ENCODE data around the gene EIPR1. TPM values are rescaled to one million over a fixed set of nuclear protein-coding genes. Genes with fewer than 3 reads are reported as not detected.

EIPR1 gene
- 10 to 100 TPM; 34.5 to 35.1 TPM for total RNA-seq

GRCh38 chr2:3377612-3378432, at the start of gene EIPR1:
Gene EIPR1 (minus strand): TSS chr2:3377818. CDS start chr2:3377689, 129 bp downstream.
- Mint-ChIP-seq H3K4me3 (peak within 1 kb of the TSS; percentile 97 to 99), H3K27ac (peak within 1 kb of the TSS; percentile 95), H3K4me1 (ENCODE audit: low read depth) (peaks cover 39% of the 10 kb centered on the region), H3K27me3 (ENCODE audit: low read depth) (no peaks in the 10 kb centered on the region), H3K9me3 (peaks cover 0 to 1% of the 10 kb centered on the region in 2 donors), H3K36me3 (ENCODE audit: insufficient read depth in 2 of 2) (peaks cover 6 to 9% of the 10 kb centered on the region in 2 donors)
- DNase-seq (peak; percentile 94 to 96), ATAC-seq (replicated peaks in 1 of 2) (peak; percentile 86 to 88)

- Mint-ChIP-seq H3K36me3 (ENCODE audit: insufficient read depth in 2 of 2) (peaks cover 12 to 18% of the 10 kb centered on the region in 2 donors), H3K4me1 (ENCODE audit: low read depth) (peaks cover 5% of the 10 kb centered on the region), H3K27me3 (ENCODE audit: low read depth) (no peaks in the 10 kb centered on the region), H3K4me3 (no peak overlapping the region), H3K9me3 (no peaks in the 10 kb centered on the region), H3K27ac (no peak overlapping the region)
- no peak for ATAC-seq (replicated peaks in 1 of 2)
- no peak for DNase-seq
Observed at GRCh38 chr2:3427272-3427671, 49.7 kb upstream of the EIPR1 start.

GRCh38 chr2:3426615-3427014, 49.0 kb upstream of the EIPR1 start:
- Mint-ChIP-seq H3K9me3 (no peaks in the 10 kb centered on the region), H3K4me1 (ENCODE audit: low read depth) (peaks cover 5% of the 10 kb centered on the region), H3K36me3 (ENCODE audit: insufficient read depth in 2 of 2) (peaks cover 12 to 18% of the 10 kb centered on the region in 2 donors), H3K27me3 (ENCODE audit: low read depth) (no peaks in the 10 kb centered on the region), H3K27ac (no peak overlapping the region), H3K4me3 (no peak overlapping the region)
- ATAC-seq (replicated peaks in 1 of 2) (no peak), DNase-seq (no peak)

- H3K36me3 Mint-ChIP-seq (ENCODE audit: insufficient read depth in 2 of 2) = peaks cover 10 to 15% of the 10 kb centered on the region in 2 donors
- peaks cover 5% of the 10 kb centered on the region for H3K4me1 Mint-ChIP-seq (ENCODE audit: low read depth)
- H3K4me3 Mint-ChIP-seq = no peak overlapping the region
- H3K9me3 Mint-ChIP-seq = no peaks in the 10 kb centered on the region
- ATAC-seq (replicated peaks in 1 of 2) = peak in 1 of 2 donors; percentile 9
- no peak overlapping the region for H3K27ac Mint-ChIP-seq
- H3K27me3 Mint-ChIP-seq (ENCODE audit: low read depth) = no peaks in the 10 kb centered on the region
- no peak for DNase-seq
Observed at GRCh38 chr2:3424171-3424795, 46.7 kb upstream of the EIPR1 start.

GRCh38 chr2:3423492-3424170, 46.0 kb upstream of the EIPR1 start:
- H3K4me3 Mint-ChIP-seq = no peak overlapping the region
- peaks cover 10 to 12% of the 10 kb centered on the region in 2 donors for H3K36me3 Mint-ChIP-seq (ENCODE audit: insufficient read depth in 2 of 2)
- DNase-seq (peak; percentile 63 to 78), ATAC-seq (replicated peaks in 1 of 2) (peak; percentile 50 to 64)
- H3K9me3 Mint-ChIP-seq = no peaks in the 10 kb centered on the region
- no peaks in the 10 kb centered on the region for H3K27me3 Mint-ChIP-seq (ENCODE audit: low read depth)
- H3K27ac Mint-ChIP-seq = no peak overlapping the region
- H3K4me1 Mint-ChIP-seq (ENCODE audit: low read depth) = peaks cover 5% of the 10 kb centered on the region

GRCh38 chr2:3422161-3422779, 44.7 kb upstream of the EIPR1 start:
- H3K27ac Mint-ChIP-seq = no peak overlapping the region

GRCh38 chr2:3421580-3421979, 44.0 kb upstream of the EIPR1 start:
- no peaks in the 10 kb centered on the region for H3K9me3 Mint-ChIP-seq
- ATAC-seq (replicated peaks in 1 of 2) = no peak
- DNase-seq = no peak
- no peak overlapping the region for H3K27ac Mint-ChIP-seq
- no peak overlapping the region for H3K4me3 Mint-ChIP-seq
- H3K27me3 Mint-ChIP-seq (ENCODE audit: low read depth) = no peaks in the 10 kb centered on the region
- peaks cover 7 to 14% of the 10 kb centered on the region in 2 donors for H3K36me3 Mint-ChIP-seq (ENCODE audit: insufficient read depth in 2 of 2)
- H3K4me1 Mint-ChIP-seq (ENCODE audit: low read depth) = peaks cover 11% of the 10 kb centered on the region

More at GRCh38 chr2:3422161-3422779, 44.7 kb upstream of the EIPR1 start:
- ATAC-seq (replicated peaks in 1 of 2) (no peak), DNase-seq (no peak)
- Mint-ChIP-seq H3K4me1 (ENCODE audit: low read depth) (peaks cover 6% of the 10 kb centered on the region), H3K27me3 (ENCODE audit: low read depth) (no peaks in the 10 kb centered on the region), H3K4me3 (no peak overlapping the region), H3K9me3 (no peaks in the 10 kb centered on the region), H3K36me3 (ENCODE audit: insufficient read depth in 2 of 2) (peaks cover 10 to 12% of the 10 kb centered on the region in 2 donors)

GRCh38 chr2:3420769-3421397, 43.3 kb upstream of the EIPR1 start:
- H3K27ac Mint-ChIP-seq = no peak overlapping the region
- ATAC-seq (replicated peaks in 1 of 2) (no peak), DNase-seq (no peak)
- peaks cover 11% of the 10 kb centered on the region for H3K4me1 Mint-ChIP-seq (ENCODE audit: low read depth)
- H3K4me3 Mint-ChIP-seq = no peak overlapping the region
- no peaks in the 10 kb centered on the region for H3K27me3 Mint-ChIP-seq (ENCODE audit: low read depth)
- peaks cover 7 to 14% of the 10 kb centered on the region in 2 donors for H3K36me3 Mint-ChIP-seq (ENCODE audit: insufficient read depth in 2 of 2)
- H3K9me3 Mint-ChIP-seq = no peaks in the 10 kb centered on the region

GRCh38 chr2:3420076-3420768, 42.6 kb upstream of the EIPR1 start:
- peaks cover 11% of the 10 kb centered on the region for H3K4me1 Mint-ChIP-seq (ENCODE audit: low read depth)
- ATAC-seq (replicated peaks in 1 of 2) (no peak), DNase-seq (no peak)
- H3K4me3 Mint-ChIP-seq = no peak overlapping the region
- H3K27me3 Mint-ChIP-seq (ENCODE audit: low read depth) = no peaks in the 10 kb centered on the region
- peaks cover 9 to 15% of the 10 kb centered on the region in 2 donors for H3K36me3 Mint-ChIP-seq (ENCODE audit: insufficient read depth in 2 of 2)
- no peak overlapping the region for H3K27ac Mint-ChIP-seq
- no peaks in the 10 kb centered on the region for H3K9me3 Mint-ChIP-seq

- H3K4me1 Mint-ChIP-seq (ENCODE audit: low read depth) = peaks cover 10% of the 10 kb centered on the region
- peaks cover 8 to 9% of the 10 kb centered on the region in 2 donors for H3K36me3 Mint-ChIP-seq (ENCODE audit: insufficient read depth in 2 of 2)
- DNase-seq (no peak), ATAC-seq (replicated peaks in 1 of 2) (no peak)
- H3K27me3 Mint-ChIP-seq (ENCODE audit: low read depth) = no peaks in the 10 kb centered on the region
- no peaks in the 10 kb centered on the region for H3K9me3 Mint-ChIP-seq
- H3K27ac Mint-ChIP-seq = no peak overlapping the region
- no peak overlapping the region for H3K4me3 Mint-ChIP-seq
Observed at GRCh38 chr2:3418766-3419404, 41.3 kb upstream of the EIPR1 start.

GRCh38 chr2:3414133-3414860, 36.7 kb upstream of the EIPR1 start:
- Mint-ChIP-seq H3K4me1 (ENCODE audit: low read depth) (peaks cover 6% of the 10 kb centered on the region), H3K27me3 (ENCODE audit: low read depth) (no peaks in the 10 kb centered on the region), H3K4me3 (no peak overlapping the region), H3K27ac (no peak overlapping the region), H3K36me3 (ENCODE audit: insufficient read depth in 2 of 2) (peaks cover 4 to 6% of the 10 kb centered on the region in 2 donors), H3K9me3 (no peaks in the 10 kb centered on the region)
- ATAC-seq (replicated peaks in 1 of 2) = no peak
- no peak for DNase-seq
